ENCODE measurements around the gene TRAF4.
"Not testable (repeated sequence)": the region's sequence is repeated elsewhere in the genome, so short reads cannot be mapped to it uniquely, and the experiment has no call there.

Gene TRAF4

GRCh38 chr17:28733346-28733745, 10.5 kb upstream of the TRAF4 start:
- no peak for DNase-seq (ENCODE audit: low read depth in 2 of 2)

- DNase-seq (ENCODE audit: low read depth in 2 of 2), result no peak
These were observed 9.0 kb upstream of the TRAF4 start for GRCh38 chr17:28734712-28735241.

GRCh38 chr17:28735242-28735722, 8.5 kb upstream of the TRAF4 start:
- DNase-seq (ENCODE audit: low read depth in 2 of 2), result no peak

GRCh38 chr17:28735913-28736769, 7.7 kb upstream of the TRAF4 start:
- DNase-seq (ENCODE audit: low read depth in 2 of 2), result not testable (repeated sequence)

GRCh38 chr17:28737316-28737715, 6.5 kb upstream of the TRAF4 start:
- DNase-seq (ENCODE audit: low read depth in 2 of 2), result no peak

GRCh38 chr17:28737770-28738679, 5.8 kb upstream of the TRAF4 start:
- DNase-seq (ENCODE audit: low read depth in 2 of 2), result no peak

- peak; percentile 47 to 74 for DNase-seq (ENCODE audit: low read depth in 2 of 2)
These were observed 5.0 kb upstream of the TRAF4 start for GRCh38 chr17:28738680-28739384.

- DNase-seq (ENCODE audit: low read depth in 2 of 2), result no peak
These were observed 3.1 kb upstream of the TRAF4 start for GRCh38 chr17:28740406-28741357.

GRCh38 chr17:28741358-28742349, 2.2 kb upstream of the TRAF4 start:
- no peak for DNase-seq (ENCODE audit: low read depth in 2 of 2)

GRCh38 chr17:28744104-28744971, 527 bp downstream of the TRAF4 start:
- DNase-seq (ENCODE audit: low read depth in 2 of 2), result peak; percentile 48

- DNase-seq (ENCODE audit: low read depth in 2 of 2), result no peak
These were observed 1.4 kb downstream of the TRAF4 start for GRCh38 chr17:28744972-28745785.

GRCh38 chr17:28745786-28746411, 2.1 kb downstream of the TRAF4 start:
- DNase-seq (ENCODE audit: low read depth in 2 of 2), result no peak

- no peak for DNase-seq (ENCODE audit: low read depth in 2 of 2)
These were observed 2.8 kb downstream of the TRAF4 start for GRCh38 chr17:28746611-28747050.

GRCh38 chr17:28747051-28747691, 3.4 kb downstream of the TRAF4 start:
- no peak for DNase-seq (ENCODE audit: low read depth in 2 of 2)

- no peak for DNase-seq (ENCODE audit: low read depth in 2 of 2)
These were observed 4.3 kb downstream of the TRAF4 start for GRCh38 chr17:28747801-28748750.
